Endothelial cell of umbilical vein (primary cell): Measurements from ENCODE around the gene ZNF248. TPM values are rescaled to one million over a fixed set of nuclear protein-coding genes. Genes with fewer than 3 reads are reported as not detected.

Source experiments
- BruUV-seq: library from RNA; stranded (reverse); fragments of 400-500 nt; replicated peaks from 2 replicates; lab custom pipeline; 2021; lab: Mats Ljungman, UMichigan
- CTCF ChIA-PET: fragments of 300-600, 350-600 bp; sonication (Branson Sonifier 250); formaldehyde crosslinking; loops from one replicate; lab custom pipeline; 2021; ENCODE audit warnings: antibody characterized with exemption, inconsistent platforms; lab: Charles Lee
- POLR2A ChIA-PET: fragments of 300-600, 350-600 bp; sonication (Branson Sonifier 250); formaldehyde crosslinking; loops from one replicate; lab custom pipeline; 2021; ENCODE audit warnings: antibody characterized with exemption, inconsistent platforms; lab: Charles Lee
- DNase-seq: peaks from one replicate; pipeline ENCODE4 v3.0.0-alpha.2; 2011; ENCODE audit warnings: low read depth, low spot score
- FAIRE-seq: peaks from 2 replicates; lab custom pipeline; 2011; peaks lifted over from hg19 to GRCh38; lab: Jason Lieb, UNC
- H2AFZ ChIP-seq: 2 replicates; pipeline ENCODE4 v1.6.0; 2012; ENCODE audit warnings: low read depth, low read length, control low read depth, inconsistent platforms
- H3K27ac ChIP-seq: 2 replicates; pipeline ENCODE4 v1.5.1; 2011; ENCODE audit warnings: low read depth, mild to moderate bottlenecking, control low read depth, low read length, moderate library complexity; ENCODE audit not compliant: insufficient read depth
- H3K27me3 ChIP-seq, 2 experiments: 2 replicates each; pipeline versions ENCODE4 v1.6.0 to v1.6.1; 2011; ENCODE audit warnings: low read length in 2 of 2, mixed read lengths in 1 of 2; ENCODE audit not compliant: control insufficient read depth in 2 of 2, insufficient read depth in 2 of 2
- H3K36me3 ChIP-seq, 2 experiments: 2 replicates in 1 of 2; 3 replicates in 1 of 2; pipeline ENCODE4 v1.5.1; 2011; ENCODE audit warnings: low read length in 2 of 2, mild to moderate bottlenecking in 1 of 2, moderate library complexity in 1 of 2; ENCODE audit not compliant: control insufficient read depth in 2 of 2, insufficient read depth in 2 of 2; ENCODE audit errors: extremely low read depth in 1 of 2
- H3K4me1 ChIP-seq: 3 replicates; pipeline ENCODE4 v1.5.1; 2011; ENCODE audit warnings: mild to moderate bottlenecking, low read length; ENCODE audit not compliant: control insufficient read depth, insufficient read depth; ENCODE audit errors: extremely low read depth
- H3K4me2 ChIP-seq: 2 replicates; pipeline ENCODE4 v1.6.1; 2011; ENCODE audit warnings: low read length, control low read depth, mixed read lengths; ENCODE audit not compliant: insufficient read depth
- H3K4me3 ChIP-seq, 3 experiments: fragments of 200-600 bp in 1 of 3; sonication (generic), shearing (Covaris generic) in 1 of 3; replicated peaks in 1 of 3; 2 replicates each; pipeline ENCODE4 v1.5.1; 2011 to 2016; ENCODE audit warnings: control low read depth in 3 of 3, low read length in 3 of 3, mild to moderate bottlenecking in 2 of 3, inconsistent platforms in 1 of 3, low read depth in 1 of 3, moderate library complexity in 1 of 3; ENCODE audit not compliant: insufficient read depth in 1 of 3
- H3K79me2 ChIP-seq: 2 replicates; pipeline ENCODE4 v1.6.0; 2012; ENCODE audit warnings: low read length, inconsistent platforms; ENCODE audit not compliant: control insufficient read depth, insufficient read depth
- H3K9ac ChIP-seq: replicated peaks from 2 replicates; pipeline ENCODE3; 2011; ENCODE audit warnings: low read length, control low read depth; ENCODE audit not compliant: insufficient read depth; ENCODE audit errors: extremely low read depth
- H3K9me1 ChIP-seq: replicated peaks from 3 replicates; pipeline ENCODE4 v1.6.0; 2011; ENCODE audit warnings: mild to moderate bottlenecking, low read length; ENCODE audit not compliant: control insufficient read depth, insufficient read depth; ENCODE audit errors: extremely low read depth
- H3K9me3 ChIP-seq: replicated peaks from 2 replicates; pipeline ENCODE4 v1.5.1; 2012; ENCODE audit warnings: low read length, inconsistent platforms; ENCODE audit not compliant: control insufficient read depth, insufficient read depth
- H4K20me1 ChIP-seq: replicated peaks from 2 replicates; pipeline ENCODE3; 2011; ENCODE audit warnings: mild to moderate bottlenecking, low read length; ENCODE audit not compliant: control insufficient read depth, insufficient read depth; ENCODE audit errors: extremely low read depth
- EZH2 ChIP-seq: IDR thresholded peaks from 2 replicates; pipeline ENCODE4 v1.6.1; 2012; ENCODE audit warnings: borderline replicate concordance, low read depth, mild to moderate bottlenecking, moderate library complexity, low read length, inconsistent platforms; ENCODE audit not compliant: severe bottlenecking
- FOS ChIP-seq: IDR thresholded peaks from 2 replicates; pipeline ENCODE4 v1.6.1; 2011; ENCODE audit warnings: mild to moderate bottlenecking, low read length, moderate library complexity, borderline replicate concordance; ENCODE audit not compliant: insufficient read depth
- GATA2 ChIP-seq: IDR thresholded peaks from 2 replicates; pipeline ENCODE4 v1.7.0; 2011; ENCODE audit warnings: low read depth, mild to moderate bottlenecking, moderate library complexity, mixed read lengths, low read length; ENCODE audit not compliant: insufficient read length, insufficient read depth
- JUN ChIP-seq: IDR thresholded peaks from 2 replicates; pipeline ENCODE4 v1.6.1; 2011; ENCODE audit warnings: borderline replicate concordance, low read depth; ENCODE audit not compliant: insufficient read length, insufficient read depth
- MYC ChIP-seq: IDR thresholded peaks from one replicate; pipeline ENCODE4 v1.6.1; 2011; ENCODE audit warnings: mild to moderate bottlenecking, low read depth, low read length
- POLR2A ChIP-seq: IDR thresholded peaks from 2 replicates; pipeline ENCODE4 v1.6.1; 2012; ENCODE audit warnings: low read depth, mild to moderate bottlenecking, control low read depth, low read length
- POLR2AphosphoS5 ChIP-seq: IDR thresholded peaks from 2 replicates; pipeline ENCODE4 v1.6.1; 2012; ENCODE audit warnings: low read depth, mild to moderate bottlenecking, control low read depth, low read length, moderate library complexity; ENCODE audit not compliant: insufficient read depth
- dilution Hi-C: fragments of 300-500 bp; cut with MboI; formaldehyde crosslinking; loops from one replicate; pipeline ENCODE4 v1.15.0; 2019; ENCODE audit warnings: low sequenced_read_pairs; ENCODE audit not compliant: extremely low pct_ligation_motif_present
- intact Hi-C: fragments of 100-400 bp; cut with micrococcal nuclease; formaldehyde crosslinking; loops from one replicate; pipeline ENCODE4 v1.10.0; 2022
- polyA plus RNA-seq, 4 experiments: library from polyadenylated mRNA; depleted of rRNA in 3 of 4; stranded (reverse) in 3 of 4; unstranded in 1 of 4; fragments of >200 nt; gene quantifications; 2 replicates each; pipeline versions ENCODE4 v1.2.1 to v1.2.3, GENCODE V29; 2011 to 2012; ENCODE audit warnings: missing spikeins in 1 of 4
- total RNA-seq: library from RNA; stranded (reverse); gene quantifications from 2 replicates; pipeline ENCODE4 v1.2.3, GENCODE V29; 2021
- TF ChIP-seq, protein P1 (sequence below), 2 donors: IDR thresholded peaks; 1 replicate in 1 of 2; 2 replicates in 1 of 2; pipeline ENCODE4 v1.5.1; 2011; ENCODE audit warnings: low read length in 2 of 2, mild to moderate bottlenecking in 2 of 2, moderate library complexity in 2 of 2, control low read depth in 1 of 2, inconsistent platforms in 1 of 2, low read depth in 1 of 2; ENCODE audit not compliant: insufficient read depth in 1 of 2; ENCODE audit errors: extremely low read depth in 1 of 2
- TF ChIP-seq, protein P2 (sequence below): IDR thresholded peaks from 2 replicates; pipeline ENCODE4 v1.6.1; 2011; ENCODE audit not compliant: insufficient read depth, insufficient read length

ZNF248 gene
- total and polyA plus RNA-seq, 2 donors (not counting 3 experiments of a cell fraction or from before 2014, with no cell fraction given), result 4.3 to 6.5 TPM

DNA sequence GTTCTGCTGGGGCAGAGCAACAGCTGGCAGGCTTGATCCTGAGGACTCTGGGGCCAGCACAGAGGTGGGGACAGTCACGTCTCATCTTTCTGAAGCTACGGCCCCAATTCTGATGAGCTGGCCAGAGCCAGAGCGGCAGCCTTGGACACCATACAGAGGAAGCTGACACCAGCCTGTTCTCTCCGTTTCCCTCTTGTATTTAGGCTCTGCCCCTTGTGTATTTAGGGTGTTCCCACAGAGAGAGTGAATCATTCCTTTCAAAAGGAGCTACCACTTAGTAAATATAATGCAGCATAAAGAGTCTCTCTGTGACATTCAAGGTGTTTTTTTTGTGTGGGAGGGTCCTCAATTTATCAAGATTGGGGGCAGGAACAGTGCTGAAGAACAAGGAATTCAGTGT is 109.2 kb downstream of the ZNF248 start:
- no peaks in the 10 kb centered on the region for H4K20me1 ChIP-seq
- BruUV-seq, result no TSS peak
- H3K4me3 ChIP-seq, result no peak overlapping the region
- no peaks in the 10 kb centered on the region for H3K9me1 ChIP-seq
- H3K4me1 ChIP-seq, result no peaks in the 10 kb centered on the region
- H3K9ac ChIP-seq, result no peak overlapping the region
- no peak overlapping the region for H3K27ac ChIP-seq
- no peaks in the 10 kb centered on the region for H3K36me3 ChIP-seq
- H3K9me3 ChIP-seq, result no peaks in the 10 kb centered on the region
- no peak overlapping the region for H3K4me2 ChIP-seq
- FAIRE-seq (no peak), DNase-seq (no peak)
- H3K79me2 ChIP-seq, result no peaks in the 10 kb centered on the region
- POLR2A ChIA-PET, result no interaction called here
- no peak overlapping the region for H2AFZ ChIP-seq
- CTCF ChIA-PET, result no interaction called here
- TF ChIP-seq, protein P1, sequence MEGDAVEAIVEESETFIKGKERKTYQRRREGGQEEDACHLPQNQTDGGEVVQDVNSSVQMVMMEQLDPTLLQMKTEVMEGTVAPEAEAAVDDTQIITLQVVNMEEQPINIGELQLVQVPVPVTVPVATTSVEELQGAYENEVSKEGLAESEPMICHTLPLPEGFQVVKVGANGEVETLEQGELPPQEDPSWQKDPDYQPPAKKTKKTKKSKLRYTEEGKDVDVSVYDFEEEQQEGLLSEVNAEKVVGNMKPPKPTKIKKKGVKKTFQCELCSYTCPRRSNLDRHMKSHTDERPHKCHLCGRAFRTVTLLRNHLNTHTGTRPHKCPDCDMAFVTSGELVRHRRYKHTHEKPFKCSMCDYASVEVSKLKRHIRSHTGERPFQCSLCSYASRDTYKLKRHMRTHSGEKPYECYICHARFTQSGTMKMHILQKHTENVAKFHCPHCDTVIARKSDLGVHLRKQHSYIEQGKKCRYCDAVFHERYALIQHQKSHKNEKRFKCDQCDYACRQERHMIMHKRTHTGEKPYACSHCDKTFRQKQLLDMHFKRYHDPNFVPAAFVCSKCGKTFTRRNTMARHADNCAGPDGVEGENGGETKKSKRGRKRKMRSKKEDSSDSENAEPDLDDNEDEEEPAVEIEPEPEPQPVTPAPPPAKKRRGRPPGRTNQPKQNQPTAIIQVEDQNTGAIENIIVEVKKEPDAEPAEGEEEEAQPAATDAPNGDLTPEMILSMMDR (IDR thresholded peaks at IDR 0.05; ENCODE audit: extremely low read depth in 1 of 2, insufficient read depth in 1 of 2, low read depth in 1 of 2, low read length in 2 of 2), result no peak
- TF ChIP-seq, protein P2, sequence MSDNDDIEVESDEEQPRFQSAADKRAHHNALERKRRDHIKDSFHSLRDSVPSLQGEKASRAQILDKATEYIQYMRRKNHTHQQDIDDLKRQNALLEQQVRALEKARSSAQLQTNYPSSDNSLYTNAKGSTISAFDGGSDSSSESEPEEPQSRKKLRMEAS, result no peak
- TF ChIP-seq GATA2, result no peak
- TF ChIP-seq FOS, result no peak
- no peak for TF ChIP-seq JUN
- TF ChIP-seq EZH2, result no peak
- TF ChIP-seq POLR2AphosphoS5, result no peak
- no peak for TF ChIP-seq POLR2A
- TF ChIP-seq MYC, result no peak
- H3K27me3 ChIP-seq, result no peaks in the 10 kb centered on the region
- intact Hi-C loops, result no loop called here
- dilution Hi-C loops, result no loop called here
